Measurements from ENCODE around the gene SDK1. TPM values are rescaled to one million over a fixed set of nuclear protein-coding genes. Genes with fewer than 3 reads are reported as not detected.

SDK1 gene
- total and polyA plus RNA-seq, 7 donors, result 0.31 to 2.4 (median 1.3) TPM

DNA sequence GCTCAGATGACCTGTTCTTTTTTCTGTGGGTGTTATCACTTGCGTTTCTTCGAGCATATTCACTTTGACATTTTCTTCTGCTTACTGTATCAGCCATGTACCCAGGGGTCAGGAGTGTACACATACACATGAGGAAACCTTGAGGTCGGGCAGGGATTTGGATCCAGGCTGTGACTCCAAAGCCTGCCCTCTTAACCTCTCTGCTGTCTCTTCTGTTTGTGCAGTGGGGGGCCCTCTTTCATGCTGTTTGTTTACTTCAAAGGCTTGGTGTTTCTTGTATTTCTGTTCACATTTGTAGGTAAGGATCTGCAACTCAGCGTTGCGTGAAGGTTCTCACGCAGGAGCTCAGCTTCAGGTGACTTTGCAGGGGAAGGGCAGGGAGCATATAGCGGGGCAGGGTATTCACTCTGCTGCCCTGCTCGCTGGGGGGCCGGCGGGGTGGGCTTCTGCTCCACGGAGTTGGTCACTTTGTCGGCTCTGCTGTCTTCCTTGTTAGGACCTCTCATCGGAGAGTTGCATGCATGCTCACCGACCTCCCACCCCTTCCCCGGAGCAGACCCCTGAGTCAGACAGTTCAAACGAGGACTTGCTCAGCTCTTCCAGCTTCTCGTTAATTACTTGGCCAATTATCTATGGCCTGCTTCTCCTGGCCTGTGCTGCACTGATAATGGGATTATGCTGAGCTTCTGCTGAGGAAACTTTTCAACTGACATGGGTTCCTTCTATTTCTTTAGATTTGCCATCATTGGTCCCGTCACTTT is 77.5 kb downstream of the SDK1 start:
- Histone ChIP-seq H3K4me1 (no peaks in the 10 kb centered on the region), H3K36me3 (ENCODE audit: insufficient read depth in 1 of 2, low read depth in 1 of 2) (no peaks in the 10 kb centered on the region), H3K4me3 (no peak overlapping the region), H3K27me3 (ENCODE audit: insufficient read depth in 3 of 3, low read length in 2 of 3) (no peaks in the 10 kb centered on the region), H3K27ac (no peak overlapping the region), H3K9me3 (no peaks in the 10 kb centered on the region)
- no peak for ATAC-seq
- TF ChIP-seq, protein P1, sequence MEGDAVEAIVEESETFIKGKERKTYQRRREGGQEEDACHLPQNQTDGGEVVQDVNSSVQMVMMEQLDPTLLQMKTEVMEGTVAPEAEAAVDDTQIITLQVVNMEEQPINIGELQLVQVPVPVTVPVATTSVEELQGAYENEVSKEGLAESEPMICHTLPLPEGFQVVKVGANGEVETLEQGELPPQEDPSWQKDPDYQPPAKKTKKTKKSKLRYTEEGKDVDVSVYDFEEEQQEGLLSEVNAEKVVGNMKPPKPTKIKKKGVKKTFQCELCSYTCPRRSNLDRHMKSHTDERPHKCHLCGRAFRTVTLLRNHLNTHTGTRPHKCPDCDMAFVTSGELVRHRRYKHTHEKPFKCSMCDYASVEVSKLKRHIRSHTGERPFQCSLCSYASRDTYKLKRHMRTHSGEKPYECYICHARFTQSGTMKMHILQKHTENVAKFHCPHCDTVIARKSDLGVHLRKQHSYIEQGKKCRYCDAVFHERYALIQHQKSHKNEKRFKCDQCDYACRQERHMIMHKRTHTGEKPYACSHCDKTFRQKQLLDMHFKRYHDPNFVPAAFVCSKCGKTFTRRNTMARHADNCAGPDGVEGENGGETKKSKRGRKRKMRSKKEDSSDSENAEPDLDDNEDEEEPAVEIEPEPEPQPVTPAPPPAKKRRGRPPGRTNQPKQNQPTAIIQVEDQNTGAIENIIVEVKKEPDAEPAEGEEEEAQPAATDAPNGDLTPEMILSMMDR (IDR thresholded peaks at IDR 0.05), result no peak
- WGBS, 3 donors, result 71 to 72% (median 72%) methylated on average over 18 of the region's 18 CpGs
- intact Hi-C loops (cut with DNase I), result no loop called here
- no peak for DNase-seq

DNA sequence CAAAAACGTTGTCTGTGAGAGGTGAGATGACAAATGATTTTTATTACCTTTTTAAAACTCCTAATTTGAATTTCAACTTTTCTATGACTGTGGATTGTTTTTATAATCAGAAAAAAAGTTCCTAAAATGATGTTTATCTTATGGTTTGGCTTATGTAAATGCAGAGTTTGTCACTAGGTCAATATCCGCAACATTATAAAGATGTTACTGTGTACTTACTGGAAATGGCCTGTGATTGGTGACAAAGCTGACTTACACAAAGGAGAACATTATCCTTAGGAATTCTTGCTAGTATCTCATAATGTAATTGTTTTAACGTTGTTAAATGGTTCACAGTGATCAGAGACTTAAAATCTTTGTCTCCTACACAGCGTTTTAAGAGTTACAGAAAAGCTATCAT is 79.0 kb downstream of the SDK1 start:
- 80 to 81% (median 81%) methylated on average over 4 of the region's 4 CpGs for WGBS, 3 donors
- ATAC-seq (no peak), DNase-seq (no peak)
- Histone ChIP-seq H3K27me3 (ENCODE audit: insufficient read depth in 3 of 3, low read length in 2 of 3) (no peaks in the 10 kb centered on the region), H3K4me3 (no peak overlapping the region), H3K4me1 (no peaks in the 10 kb centered on the region), H3K9me3 (no peaks in the 10 kb centered on the region), H3K36me3 (ENCODE audit: insufficient read depth in 1 of 2, low read depth in 1 of 2) (no peaks in the 10 kb centered on the region), H3K27ac (no peak overlapping the region)
- intact Hi-C loops (cut with DNase I), result no loop called here
- TF ChIP-seq, protein P1 (IDR thresholded peaks at IDR 0.05), result no peak

DNA sequence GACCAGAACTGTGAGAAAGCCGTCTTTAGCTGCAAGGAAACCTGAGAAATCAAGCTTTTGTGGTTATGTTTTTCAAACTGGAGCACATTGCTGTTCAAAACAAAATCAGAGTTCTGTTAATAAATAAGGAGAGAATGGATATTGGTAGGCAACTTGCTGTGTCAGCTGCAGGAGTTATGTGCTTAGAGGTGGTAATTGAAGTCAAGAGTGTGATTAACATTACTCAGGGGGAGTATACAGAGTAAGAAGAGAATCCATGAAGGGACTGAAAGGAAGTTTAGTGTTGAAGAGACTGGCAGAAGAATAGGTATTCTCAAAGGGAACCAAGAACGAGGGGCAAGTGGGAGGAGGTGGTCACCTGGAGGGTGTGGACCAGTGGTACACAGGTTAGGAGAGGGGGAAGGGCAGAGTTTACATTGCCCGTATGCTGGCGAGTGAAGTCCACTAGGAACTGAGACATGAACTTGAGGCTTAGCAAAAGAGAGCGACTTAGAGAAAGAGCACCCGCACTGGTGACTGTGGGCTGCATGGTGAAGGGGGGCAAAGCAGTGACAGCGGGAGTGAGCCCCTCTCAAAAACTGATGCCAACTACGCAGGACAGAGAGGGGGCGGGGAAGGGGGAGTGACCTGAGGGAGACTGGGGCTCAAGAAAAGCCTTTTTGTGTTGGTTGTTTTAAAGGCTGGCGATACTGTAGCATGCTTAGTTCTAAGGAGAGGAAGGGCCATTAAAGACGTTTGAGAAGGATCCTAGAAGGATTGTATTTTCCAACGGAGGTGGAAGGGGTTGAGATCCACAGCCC is 80.0 kb downstream of the SDK1 start:
- no peaks in the 10 kb centered on the region for H3K36me3 ChIP-seq (ENCODE audit: insufficient read depth in 1 of 2, low read depth in 1 of 2)
- ATAC-seq (no peak), DNase-seq (no peak)
- H3K27me3 ChIP-seq (ENCODE audit: insufficient read depth in 3 of 3, low read length in 2 of 3), result no peaks in the 10 kb centered on the region
- intact Hi-C loops (cut with DNase I), result no loop called here
- H3K4me1 ChIP-seq, result no peaks in the 10 kb centered on the region
- H3K27ac ChIP-seq, result no peak overlapping the region
- 65 to 69% (median 68%) methylated on average over 12 of the region's 12 CpGs for WGBS, 3 donors
- TF ChIP-seq, protein P1 (IDR thresholded peaks at IDR 0.05), result no peak
- H3K4me3 ChIP-seq, result no peak overlapping the region
- no peaks in the 10 kb centered on the region for H3K9me3 ChIP-seq

DNA sequence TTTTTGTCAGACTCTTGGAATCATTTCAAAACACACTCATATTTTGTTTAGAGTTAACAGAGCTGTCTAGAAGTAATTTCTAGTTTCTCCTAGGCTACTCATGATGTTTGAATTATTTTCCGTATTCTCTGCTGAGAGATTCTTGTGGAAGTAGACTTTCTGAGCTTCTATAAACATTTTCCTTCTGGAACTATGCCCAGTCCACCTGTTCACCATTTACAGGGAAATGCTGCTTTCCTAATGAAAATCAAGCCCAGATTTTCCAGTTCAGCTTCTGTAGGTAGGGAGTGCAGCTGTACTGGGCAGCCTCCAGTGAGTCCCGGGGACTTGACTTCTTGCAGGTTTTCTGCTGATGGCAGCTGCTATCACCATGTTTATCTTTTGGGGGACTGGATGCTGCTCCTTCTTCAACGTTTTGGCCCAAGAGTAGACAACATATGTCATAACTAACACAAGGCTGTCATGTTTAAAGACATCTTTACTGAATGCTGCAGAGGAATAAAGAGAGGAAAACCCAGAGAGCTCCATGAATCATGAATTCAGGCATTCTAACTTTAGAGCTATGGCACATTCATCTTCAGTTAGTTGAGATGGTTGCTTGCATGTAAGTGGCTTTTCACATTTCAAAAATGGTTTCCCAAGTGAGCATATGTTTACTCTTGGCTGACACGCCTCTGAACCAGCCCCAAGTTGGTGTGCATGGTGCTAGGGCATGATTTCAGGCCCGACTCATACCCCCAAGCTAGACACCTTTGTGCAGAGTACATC is 85.6 kb downstream of the SDK1 start:
- H3K36me3 ChIP-seq (ENCODE audit: insufficient read depth in 1 of 2, low read depth in 1 of 2), result no peaks in the 10 kb centered on the region
- DNase-seq, result no peak
- intact Hi-C loops (cut with DNase I), result no loop called here
- TF ChIP-seq, protein P1 (IDR thresholded peaks at IDR 0.05), result no peak
- H3K9me3 ChIP-seq, result no peaks in the 10 kb centered on the region
- no peaks in the 10 kb centered on the region for H3K4me1 ChIP-seq
- WGBS, 3 donors, result 54 to 70% (median 60%) methylated on average over 5 of the region's 5 CpGs
- ATAC-seq, result no peak
- H3K27ac ChIP-seq, result no peak overlapping the region
- no peaks in the 10 kb centered on the region for H3K27me3 ChIP-seq (ENCODE audit: insufficient read depth in 3 of 3, low read length in 2 of 3)
- no peak overlapping the region for H3K4me3 ChIP-seq

Measured in psoas muscle (tissue), 8 donors.